Choroid plexus epithelial cell (primary cell): Measurements from ENCODE around the gene CST9L.

Experiments used
- DNase-seq: peaks from one replicate; pipeline ENCODE4 v3.0.0-alpha.2; 2010; ENCODE audit warnings: low read depth
- H3K4me3 ChIP-seq: 2 replicates; pipeline ENCODE4 v1.5.1; 2011; ENCODE audit warnings: low read depth, mild to moderate bottlenecking, control low read depth, low read length, moderate library complexity
- TF ChIP-seq, protein P1 (sequence below): conservative IDR thresholded peaks from 2 replicates; pipeline ENCODE4 v1.5.1; 2011; ENCODE audit warnings: low read depth, mild to moderate bottlenecking, control low read depth, inconsistent platforms, low read length, moderate library complexity

The CST9L gene

DNA sequence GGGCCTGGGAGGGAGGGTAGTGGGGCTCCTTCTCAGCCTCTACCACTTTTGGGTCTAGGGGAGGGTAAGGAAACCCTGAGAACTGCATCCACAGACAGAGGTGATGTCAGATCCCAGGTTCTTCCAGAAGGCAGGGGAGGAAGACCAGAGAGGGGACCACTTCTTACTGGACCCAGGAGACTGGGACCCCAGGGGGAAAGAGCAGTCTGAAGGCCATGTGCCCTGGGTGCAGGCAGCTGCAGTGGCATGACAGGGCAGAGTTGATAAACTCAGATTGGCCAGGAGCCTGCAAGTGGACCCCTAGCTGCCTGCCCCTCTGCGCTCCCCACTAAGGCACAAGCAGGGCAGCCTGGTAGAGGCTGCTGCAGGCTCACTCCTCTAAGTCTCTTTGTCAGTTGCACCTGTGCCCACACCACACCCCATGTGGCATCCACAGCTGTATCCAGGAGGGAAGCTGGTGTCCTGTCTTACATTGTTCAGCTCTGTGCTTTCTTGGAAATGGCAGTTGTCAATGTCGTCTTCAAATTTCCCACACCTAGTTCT lies 2.7 kb downstream of the CST9L start:
- TF ChIP-seq, protein P1, sequence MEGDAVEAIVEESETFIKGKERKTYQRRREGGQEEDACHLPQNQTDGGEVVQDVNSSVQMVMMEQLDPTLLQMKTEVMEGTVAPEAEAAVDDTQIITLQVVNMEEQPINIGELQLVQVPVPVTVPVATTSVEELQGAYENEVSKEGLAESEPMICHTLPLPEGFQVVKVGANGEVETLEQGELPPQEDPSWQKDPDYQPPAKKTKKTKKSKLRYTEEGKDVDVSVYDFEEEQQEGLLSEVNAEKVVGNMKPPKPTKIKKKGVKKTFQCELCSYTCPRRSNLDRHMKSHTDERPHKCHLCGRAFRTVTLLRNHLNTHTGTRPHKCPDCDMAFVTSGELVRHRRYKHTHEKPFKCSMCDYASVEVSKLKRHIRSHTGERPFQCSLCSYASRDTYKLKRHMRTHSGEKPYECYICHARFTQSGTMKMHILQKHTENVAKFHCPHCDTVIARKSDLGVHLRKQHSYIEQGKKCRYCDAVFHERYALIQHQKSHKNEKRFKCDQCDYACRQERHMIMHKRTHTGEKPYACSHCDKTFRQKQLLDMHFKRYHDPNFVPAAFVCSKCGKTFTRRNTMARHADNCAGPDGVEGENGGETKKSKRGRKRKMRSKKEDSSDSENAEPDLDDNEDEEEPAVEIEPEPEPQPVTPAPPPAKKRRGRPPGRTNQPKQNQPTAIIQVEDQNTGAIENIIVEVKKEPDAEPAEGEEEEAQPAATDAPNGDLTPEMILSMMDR: no peak
- no peak for DNase-seq
- H3K4me3 ChIP-seq: no peak overlapping the region

DNA sequence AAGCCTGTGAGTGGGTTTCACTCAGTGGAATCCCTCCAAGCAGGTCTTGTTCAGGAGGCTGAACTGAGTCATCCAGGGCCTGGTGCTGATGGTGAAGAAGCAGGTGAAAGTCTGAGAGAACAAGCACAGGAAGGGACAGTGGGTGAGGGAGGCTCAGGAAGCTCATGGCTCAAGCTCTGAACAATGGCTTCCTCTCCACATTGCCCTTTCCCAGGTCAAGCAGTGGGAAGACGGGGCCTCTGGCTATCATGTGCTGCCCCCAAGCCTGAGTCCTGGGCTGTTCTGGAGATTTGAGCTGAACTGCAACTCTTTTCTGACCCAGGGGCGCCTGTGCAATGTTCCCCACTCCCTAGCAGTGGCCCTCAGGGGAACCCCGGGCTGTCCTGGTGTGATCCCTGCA lies 3.4 kb downstream of the CST9L start:
- no peak overlapping the region for H3K4me3 ChIP-seq
- no peak for DNase-seq
- TF ChIP-seq, protein P1: no peak

DNA sequence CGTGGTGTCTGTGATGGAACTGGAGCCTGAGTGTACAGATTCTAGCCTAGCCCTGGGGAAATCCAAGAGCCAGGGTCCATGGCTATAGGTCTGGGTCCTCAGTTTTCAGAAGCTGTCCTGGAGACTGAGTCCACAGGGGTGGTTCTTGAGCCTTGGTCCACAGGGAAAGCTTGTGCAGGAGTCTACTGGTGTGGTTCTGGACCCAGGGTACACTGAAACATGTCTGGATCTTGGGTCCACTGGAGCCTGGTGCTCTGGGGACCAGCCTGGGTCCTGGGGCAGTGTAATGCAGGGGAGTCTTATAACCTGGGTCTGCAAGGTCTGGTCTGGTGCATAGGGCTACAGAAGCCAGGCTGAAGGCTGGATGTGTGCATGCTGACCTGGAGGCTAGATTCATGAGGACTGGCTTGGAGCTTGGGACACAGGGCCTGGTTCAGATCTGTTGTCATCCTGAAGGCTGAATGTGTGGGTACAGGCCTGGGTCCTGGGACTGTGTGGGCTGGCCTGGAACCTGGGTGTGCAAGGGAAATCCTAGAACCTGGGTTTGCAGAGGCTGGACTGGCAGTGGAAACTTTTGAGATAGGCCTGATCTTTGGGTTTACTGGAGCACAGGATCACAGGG lies 5.5 kb downstream of the CST9L start:
- TF ChIP-seq, protein P1: no peak
- DNase-seq: no peak
- no peak overlapping the region for H3K4me3 ChIP-seq

DNA sequence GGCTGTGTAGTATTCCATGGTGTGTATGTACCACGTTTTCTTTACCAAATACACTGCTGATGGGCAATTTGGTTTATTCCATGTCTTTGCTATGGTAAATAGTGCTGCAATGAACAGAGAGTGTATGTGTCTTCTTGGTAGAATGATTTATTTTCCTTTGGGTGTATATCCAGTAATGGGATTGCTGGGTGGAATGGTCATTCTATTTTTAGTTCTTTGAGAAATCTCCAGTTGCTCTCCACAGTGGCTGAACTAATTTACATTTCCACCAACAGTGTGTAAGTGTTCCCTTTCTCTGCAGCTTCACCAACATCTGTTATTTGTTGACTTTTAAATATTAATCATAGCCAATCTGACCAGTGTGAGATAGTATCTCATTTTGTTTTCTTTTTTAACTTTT lies 13.9 kb downstream of the CST9L start:
- no peak for DNase-seq
- TF ChIP-seq, protein P1: no peak
- H3K4me3 ChIP-seq: no peak overlapping the region

DNA sequence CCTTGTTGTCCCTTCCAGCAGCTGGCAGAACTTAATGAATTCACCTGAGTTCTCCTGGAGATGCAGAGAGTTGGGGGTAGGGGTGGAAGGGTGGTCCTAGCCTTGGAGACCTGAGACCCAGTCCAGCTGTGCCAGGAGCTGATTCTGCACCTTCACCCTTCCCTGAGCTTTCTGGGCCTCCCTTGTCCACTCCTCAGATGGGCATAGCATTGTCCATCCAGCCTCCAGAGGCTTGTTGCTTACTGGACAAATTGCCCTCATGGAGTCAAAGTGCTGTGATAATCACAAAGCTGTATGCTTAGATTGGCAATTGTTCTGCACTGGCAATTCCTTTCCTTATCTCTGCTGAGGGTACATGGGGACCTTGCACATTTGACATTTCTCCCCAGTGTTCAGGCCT lies 16.5 kb downstream of the CST9L start:
- DNase-seq: no peak
- H3K4me3 ChIP-seq: no peak overlapping the region
- TF ChIP-seq, protein P1: no peak

DNA sequence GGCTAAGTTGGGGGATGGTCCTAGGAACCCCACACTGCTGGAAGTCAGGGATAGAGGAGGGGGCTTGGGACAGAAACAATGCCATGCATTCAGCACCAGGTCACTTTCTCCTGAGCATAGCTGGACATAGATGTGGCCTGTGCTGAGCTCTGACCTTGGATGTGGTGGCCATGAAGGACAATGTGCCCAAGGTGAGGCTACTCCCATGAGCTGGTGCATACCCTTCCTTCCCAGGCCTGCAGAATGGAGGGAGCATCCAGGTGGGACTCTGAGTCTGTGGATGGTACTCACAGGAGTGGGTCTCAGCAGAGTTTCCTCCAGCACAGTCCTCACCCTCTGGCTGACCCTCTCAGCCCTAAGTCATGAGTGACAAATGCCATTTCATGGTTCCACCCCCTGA lies 16.9 kb downstream of the CST9L start:
- no peak overlapping the region for H3K4me3 ChIP-seq
- TF ChIP-seq, protein P1: no peak
- no peak for DNase-seq

DNA sequence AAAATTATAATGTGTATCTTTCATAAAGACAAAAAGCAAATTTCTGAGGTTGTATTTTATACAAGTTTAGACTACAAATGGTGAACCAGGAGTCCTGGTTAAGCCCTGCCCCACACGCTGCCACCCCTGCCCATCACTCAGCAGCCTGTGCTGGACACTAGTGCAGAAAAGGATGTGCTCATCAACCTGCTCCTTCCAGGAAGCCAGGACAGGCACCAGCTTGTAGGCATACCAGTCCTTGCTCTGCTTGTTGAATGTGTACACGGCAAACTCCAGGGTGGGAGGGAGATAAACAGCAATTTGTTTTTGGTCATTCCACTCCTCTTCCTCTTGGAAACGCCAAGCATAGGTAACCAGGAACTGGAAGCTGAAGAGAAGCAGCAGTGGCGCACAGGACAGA lies 18.1 kb downstream of the CST9L start:
- DNase-seq: no peak
- H3K4me3 ChIP-seq: no peak overlapping the region
- TF ChIP-seq, protein P1: no peak
